Ishikawa (cell line): ENCODE results near the gene NPAS3.

Source experiments
- CEBPB ChIP-seq: IDR thresholded peaks from 2 replicates; pipeline ENCODE4 v1.6.1; 2012
- CREB1 ChIP-seq: IDR thresholded peaks from 2 replicates; pipeline ENCODE4 v1.6.1; 2012; ENCODE audit warnings: low read depth
- EGR1 ChIP-seq: IDR thresholded peaks from 2 replicates; pipeline ENCODE4 v1.6.1; 2012
- EP300 ChIP-seq: IDR thresholded peaks from 2 replicates; pipeline ENCODE4 v1.6.1; 2012; ENCODE audit warnings: borderline replicate concordance
- FOXM1 ChIP-seq: IDR thresholded peaks from 2 replicates; pipeline ENCODE4 v1.6.1; 2012; ENCODE audit warnings: low read depth, borderline replicate concordance
- MAX ChIP-seq: IDR thresholded peaks from 2 replicates; pipeline ENCODE4 v1.6.1; 2012
- NFIC ChIP-seq: IDR thresholded peaks from 2 replicates; pipeline ENCODE4 v1.6.1; 2012
- RAD21 ChIP-seq: IDR thresholded peaks from 2 replicates; pipeline ENCODE4 v1.6.1; 2012; ENCODE audit warnings: low read depth
- REST ChIP-seq: IDR thresholded peaks from 2 replicates; pipeline ENCODE4 v1.6.1; 2012; ENCODE audit warnings: low read depth, mild to moderate bottlenecking
- TAF1 ChIP-seq: IDR thresholded peaks from 2 replicates; pipeline ENCODE4 v1.6.1; 2012; ENCODE audit warnings: low read depth, mild to moderate bottlenecking
- TCF12 ChIP-seq: IDR thresholded peaks from 2 replicates; pipeline ENCODE4 v1.6.1; 2012; ENCODE audit warnings: low read depth
- TEAD4 ChIP-seq: IDR thresholded peaks from 2 replicates; pipeline ENCODE4 v1.6.1; 2012
- USF1 ChIP-seq: IDR thresholded peaks from 2 replicates; pipeline ENCODE4 v1.6.1; 2012
- YY1 ChIP-seq: IDR thresholded peaks from 2 replicates; pipeline ENCODE4 v1.6.1; 2012; ENCODE audit warnings: low read depth
- ZBTB7A ChIP-seq: IDR thresholded peaks from 2 replicates; pipeline ENCODE4 v1.6.1; 2012; ENCODE audit warnings: low read depth

NPAS3 gene

GRCh38 chr14:33237115-33237740, 298.5 kb downstream of the NPAS3 start:
- TF ChIP-seq EP300: no peak
- no peak for TF ChIP-seq FOXM1
- no peak for TF ChIP-seq EGR1
- no peak for TF ChIP-seq TEAD4
- TF ChIP-seq NFIC: no peak
- no peak for TF ChIP-seq ZBTB7A
- TF ChIP-seq TCF12: no peak
- TF ChIP-seq RAD21: no peak
- no peak for TF ChIP-seq TAF1
- no peak for TF ChIP-seq MAX
- TF ChIP-seq REST: no peak

- TF ChIP-seq YY1 (no peak), REST (no peak), FOXM1 (no peak), TEAD4 (no peak), CREB1 (no peak)
These were observed 300.8 kb downstream of the NPAS3 start for GRCh38 chr14:33239465-33239864.

- TF ChIP-seq TCF12 (no peak), NFIC (no peak), CEBPB (no peak), REST (no peak), MAX (no peak), EP300 (no peak), TEAD4 (no peak), FOXM1 (no peak), EGR1 (no peak), CREB1 (no peak)
These were observed 301.8 kb downstream of the NPAS3 start for GRCh38 chr14:33240466-33240865.

GRCh38 chr14:33241331-33241730, 302.7 kb downstream of the NPAS3 start:
- no peak for TF ChIP-seq CREB1
- no peak for TF ChIP-seq RAD21
- no peak for TF ChIP-seq FOXM1
- TF ChIP-seq EGR1: no peak
- TF ChIP-seq YY1: no peak
- no peak for TF ChIP-seq EP300
- no peak for TF ChIP-seq ZBTB7A
- TF ChIP-seq MAX: no peak
- TF ChIP-seq TAF1: no peak
- no peak for TF ChIP-seq CEBPB
- no peak for TF ChIP-seq NFIC
- TF ChIP-seq USF1: no peak
- TF ChIP-seq REST: no peak
- no peak for TF ChIP-seq TEAD4
- TF ChIP-seq TCF12: no peak
